GM18499 (cell line): ENCODE measurements around the gene PRRT3.
"Not testable (repeated sequence)": the region's sequence is repeated elsewhere in the genome, so short reads cannot be mapped to it uniquely, and the experiment has no call there.

Experiments
- ATAC-seq: cut with Tn5 transposase; IDR thresholded peaks from one replicate; pipeline ENCODE4 v1.9.1; 2021; ENCODE audit warnings: moderate number of reproducible peaks; ENCODE audit not compliant: insufficient read depth, unreplicated experiment

The PRRT3 gene

DNA sequence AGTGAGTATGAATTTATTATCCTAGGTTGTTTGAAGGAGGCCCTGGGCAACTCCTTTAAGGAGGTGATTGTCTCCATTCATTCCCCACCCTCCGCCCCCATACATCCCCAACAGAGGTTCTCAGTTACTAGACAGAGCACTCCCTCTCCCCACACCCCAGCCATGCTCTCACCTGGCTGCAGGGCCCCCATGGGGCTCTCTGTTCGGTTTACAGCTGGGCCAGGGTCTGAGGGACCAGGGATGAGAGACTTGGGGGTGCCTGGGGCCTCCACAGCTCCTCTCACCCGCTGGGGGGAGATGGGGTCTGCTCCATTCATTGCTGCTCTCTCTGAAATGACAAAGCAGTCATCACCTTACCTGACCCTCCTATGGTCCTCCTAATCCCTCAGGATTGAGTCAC is 3.6 kb downstream of the PRRT3 start:
- ATAC-seq = no peak

DNA sequence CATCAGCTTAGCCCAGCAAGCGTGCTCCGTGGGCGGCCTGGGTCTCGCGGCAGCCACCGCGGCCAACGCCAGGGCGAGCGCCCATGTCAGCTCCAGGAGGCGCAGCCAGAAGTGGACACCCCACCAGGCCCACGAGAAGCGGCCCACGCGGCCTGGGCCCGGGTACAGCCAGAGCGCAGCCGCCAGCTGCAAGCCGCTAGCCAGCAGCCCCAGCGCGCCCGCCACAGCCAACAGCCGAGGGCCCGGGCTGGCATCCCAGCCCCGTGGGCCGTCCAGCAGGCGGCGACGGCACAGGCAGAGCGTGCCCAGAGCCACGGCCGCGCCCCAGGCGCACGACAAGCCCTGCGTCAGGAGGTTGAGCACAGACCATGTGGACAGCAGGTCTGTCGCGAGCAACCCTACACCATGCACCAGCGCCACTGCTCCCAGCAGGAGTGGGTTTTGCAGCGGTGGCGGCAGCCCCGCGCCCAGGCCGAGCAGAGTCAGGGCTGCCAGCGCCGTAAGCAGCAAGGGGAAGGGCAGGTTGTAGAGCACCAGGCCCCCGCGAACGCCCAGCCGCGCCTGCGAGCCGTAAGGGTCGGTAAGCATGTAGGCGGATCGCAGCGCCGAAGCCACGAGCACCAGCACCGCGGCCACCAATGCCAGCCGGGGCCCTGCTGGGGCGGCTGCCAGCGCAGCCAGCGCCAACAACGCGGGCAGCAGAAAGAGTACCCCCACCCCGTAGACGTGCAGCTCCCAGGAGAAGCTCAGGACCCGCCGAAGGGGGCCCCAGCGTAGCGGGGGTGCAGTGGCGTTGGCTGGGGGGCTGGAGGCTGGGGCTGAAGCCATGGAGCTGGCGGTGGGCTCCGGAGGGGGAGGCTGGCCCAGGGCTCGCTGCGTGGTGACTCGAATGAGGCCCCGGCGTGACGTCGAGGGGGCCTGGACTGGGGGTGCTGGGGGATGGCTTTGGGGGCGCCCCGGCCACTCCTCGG is 4.9 kb downstream of the PRRT3 start:
- no peak for ATAC-seq

DNA sequence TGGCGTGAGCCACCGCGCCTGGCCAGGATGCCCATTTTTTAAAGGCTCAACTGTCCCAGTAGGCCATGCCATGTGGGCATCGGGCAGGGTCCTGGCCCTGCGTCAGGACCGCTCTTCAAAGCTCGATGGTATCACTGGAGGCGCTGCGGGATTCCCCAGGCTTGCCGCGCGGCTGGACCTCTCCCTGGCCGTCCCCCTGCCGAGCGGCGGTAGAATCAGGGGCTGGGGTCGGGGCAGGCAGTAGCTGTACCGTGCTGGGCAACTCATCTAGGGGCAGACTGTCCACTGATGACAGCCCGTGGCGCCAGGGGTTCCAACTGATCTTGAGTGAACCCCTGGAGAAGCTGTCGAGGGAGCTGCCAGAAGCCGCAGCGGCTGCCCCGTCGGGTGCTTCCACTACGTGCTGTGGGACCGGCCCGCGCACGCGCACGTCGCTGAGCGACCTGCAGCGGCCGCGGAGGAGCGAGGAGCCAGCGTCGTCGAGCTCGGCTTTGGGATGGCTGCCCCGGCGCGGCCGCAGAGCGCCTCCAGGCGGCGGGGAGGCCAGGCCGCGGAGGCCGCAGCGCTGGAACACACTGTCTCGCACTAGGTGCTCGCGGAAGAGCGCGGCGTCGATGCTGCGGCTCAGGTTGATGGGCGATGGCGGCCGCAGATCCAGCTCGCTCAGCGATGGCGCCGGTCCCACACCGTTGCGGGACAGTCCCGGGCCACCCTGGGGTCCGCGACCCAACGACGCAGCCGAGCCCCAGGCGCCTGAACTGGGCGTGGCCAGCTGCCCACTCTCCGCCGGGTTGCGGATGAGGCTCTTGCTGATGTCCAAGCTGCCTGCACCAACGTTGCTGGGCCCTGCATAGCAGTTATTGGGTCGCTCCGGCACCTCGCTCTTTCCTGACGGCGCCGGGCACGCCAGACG is 5.8 kb downstream of the PRRT3 start:
- ATAC-seq = no peak

DNA sequence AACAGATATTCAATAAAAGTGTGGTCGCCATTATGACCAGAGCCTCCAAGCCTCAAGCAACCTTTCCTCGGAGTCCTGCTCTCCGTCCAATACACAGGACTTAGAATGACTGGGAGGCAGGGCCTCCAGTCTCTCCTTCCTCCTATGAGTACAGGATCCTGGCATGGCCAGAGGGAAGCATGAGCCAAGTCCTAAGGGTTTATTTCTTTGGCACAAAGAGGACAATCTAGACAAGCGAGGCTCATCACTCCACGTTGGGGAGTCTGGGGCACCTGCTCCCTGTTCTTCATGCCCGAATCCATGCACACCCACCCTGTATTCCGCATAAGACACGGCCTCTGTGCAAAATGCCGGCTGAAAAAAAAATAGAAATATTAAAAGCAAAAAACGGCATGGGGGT is 6.8 kb downstream of the PRRT3 start:
- no peak for ATAC-seq

DNA sequence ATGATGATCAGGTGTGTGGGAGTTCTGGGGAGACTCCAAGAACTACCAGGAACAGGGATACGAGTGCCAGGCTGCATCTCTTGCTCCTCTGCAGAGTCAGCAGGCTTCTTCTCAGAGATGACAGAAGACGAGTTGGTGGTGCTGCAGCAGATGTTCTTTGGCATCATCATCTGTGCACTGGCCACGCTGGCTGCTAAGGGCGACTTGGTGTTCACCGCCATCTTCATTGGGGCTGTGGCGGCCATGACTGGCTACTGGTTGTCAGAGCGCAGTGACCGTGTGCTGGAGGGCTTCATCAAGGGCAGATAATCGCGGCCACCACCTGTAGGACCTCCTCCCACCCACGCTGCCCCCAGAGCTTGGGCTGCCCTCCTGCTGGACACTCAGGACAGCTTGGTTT is 7.9 kb downstream of the PRRT3 start:
- no peak for ATAC-seq

DNA sequence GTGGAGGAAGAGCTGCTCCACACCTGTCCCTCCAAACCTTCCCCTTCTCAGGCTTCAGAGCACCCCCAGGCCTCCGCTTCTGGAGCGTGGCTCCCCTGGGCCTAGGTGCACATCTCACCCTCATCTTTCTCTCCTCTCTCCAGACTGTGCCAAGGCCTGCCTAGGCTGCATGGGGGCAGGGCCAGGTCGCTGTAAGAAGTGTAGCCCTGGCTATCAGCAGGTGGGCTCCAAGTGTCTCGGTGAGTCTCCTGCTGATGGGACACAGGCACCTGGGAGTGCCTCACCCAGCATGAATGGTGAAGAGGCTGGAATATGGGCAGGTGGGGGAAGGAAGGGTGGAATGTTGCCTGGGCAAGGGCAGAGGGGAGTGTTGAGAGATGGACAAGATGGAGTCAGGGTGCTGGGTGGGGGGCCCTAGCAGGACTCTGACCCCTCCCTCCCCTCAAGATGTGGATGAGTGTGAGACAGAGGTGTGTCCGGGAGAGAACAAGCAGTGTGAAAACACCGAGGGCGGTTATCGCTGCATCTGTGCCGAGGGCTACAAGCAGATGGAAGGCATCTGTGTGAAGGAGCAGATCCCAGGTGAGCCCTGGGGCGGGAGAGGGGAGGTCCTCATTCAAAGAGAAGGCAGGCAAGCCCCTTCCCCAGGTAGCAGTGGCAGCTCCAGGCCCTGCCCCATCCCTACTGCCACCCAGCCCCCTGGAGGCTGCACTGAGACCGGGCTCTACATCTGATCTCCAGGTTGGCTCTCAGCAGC is 9.1 kb downstream of the PRRT3 start:
- no peak for ATAC-seq

DNA sequence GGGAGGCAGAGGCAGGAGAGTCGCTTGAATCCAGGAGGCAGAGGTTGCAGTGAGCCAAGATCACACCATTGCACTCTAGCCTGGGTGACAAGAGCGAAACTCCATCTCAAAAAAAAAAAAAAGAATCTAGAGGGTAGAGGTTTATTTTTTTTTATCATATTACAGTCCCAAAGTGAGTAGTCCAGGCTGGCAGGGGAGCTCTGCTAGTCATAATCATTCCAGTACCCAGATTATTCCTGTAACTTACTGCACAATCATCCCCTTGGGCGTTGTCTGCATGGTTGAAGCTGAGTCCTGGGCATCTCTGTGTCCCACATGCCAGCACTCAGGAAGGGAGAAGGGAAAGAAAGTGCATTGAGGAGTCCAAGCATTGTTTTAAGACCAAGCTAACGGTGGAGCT is 10.0 kb downstream of the PRRT3 start:
- ATAC-seq = no peak

DNA sequence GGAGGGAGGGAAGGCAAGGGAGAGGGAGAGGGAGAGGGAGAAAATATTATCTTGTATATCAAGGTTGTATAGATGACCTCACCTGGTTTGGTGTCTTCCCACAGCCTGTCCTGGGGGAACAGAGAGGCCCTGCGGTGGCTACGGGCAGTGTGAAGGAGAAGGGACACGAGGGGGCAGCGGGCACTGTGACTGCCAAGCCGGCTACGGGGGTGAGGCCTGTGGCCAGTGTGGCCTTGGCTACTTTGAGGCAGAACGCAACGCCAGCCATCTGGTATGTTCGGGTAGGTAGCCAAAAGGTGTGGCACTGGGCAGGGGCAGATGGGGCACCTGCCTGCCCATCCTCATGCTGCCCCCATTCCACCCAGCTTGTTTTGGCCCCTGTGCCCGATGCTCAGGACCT is 11.5 kb downstream of the PRRT3 start:
- ATAC-seq = no peak

DNA sequence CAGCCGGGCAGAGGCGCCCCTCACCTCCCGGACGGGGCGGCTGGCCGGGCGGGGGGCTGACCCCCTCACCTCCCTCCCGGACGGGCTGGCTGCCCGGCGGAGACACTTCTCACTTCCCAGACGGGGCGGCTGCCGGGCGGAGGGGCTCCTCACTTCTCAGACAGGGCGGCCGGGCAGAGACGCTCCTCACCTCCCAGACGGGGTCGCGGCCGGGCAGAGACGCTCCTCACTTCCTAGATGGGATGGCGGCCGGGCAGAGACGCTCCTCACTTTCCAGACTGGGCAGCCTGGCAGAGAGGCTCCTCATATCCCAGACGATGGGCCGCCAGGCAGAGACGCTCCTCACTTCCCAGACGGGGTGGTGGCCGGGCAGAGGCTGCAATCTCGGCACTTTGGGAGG is 12.3 kb downstream of the PRRT3 start:
- ATAC-seq = not testable (repeated sequence)

DNA sequence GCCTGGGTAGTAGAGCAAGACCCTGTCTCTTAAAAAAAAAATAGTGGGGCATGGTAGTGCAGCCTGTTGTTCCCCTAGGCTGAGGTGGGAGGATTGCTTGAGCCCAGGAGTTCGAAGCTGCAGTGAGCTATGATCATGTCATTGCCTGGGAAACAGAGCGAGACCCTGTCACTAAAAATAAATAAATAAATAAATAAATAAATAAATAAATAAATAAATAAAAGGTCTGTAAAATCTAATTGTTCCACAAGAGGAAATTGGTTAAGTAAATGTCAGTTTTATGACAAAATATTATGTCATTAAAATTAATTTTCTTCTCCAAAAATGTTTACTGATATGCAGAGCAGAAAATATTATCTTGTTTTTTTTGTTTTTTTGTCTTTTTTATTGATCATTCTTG is 13.2 kb downstream of the PRRT3 start:
- no peak for ATAC-seq

DNA sequence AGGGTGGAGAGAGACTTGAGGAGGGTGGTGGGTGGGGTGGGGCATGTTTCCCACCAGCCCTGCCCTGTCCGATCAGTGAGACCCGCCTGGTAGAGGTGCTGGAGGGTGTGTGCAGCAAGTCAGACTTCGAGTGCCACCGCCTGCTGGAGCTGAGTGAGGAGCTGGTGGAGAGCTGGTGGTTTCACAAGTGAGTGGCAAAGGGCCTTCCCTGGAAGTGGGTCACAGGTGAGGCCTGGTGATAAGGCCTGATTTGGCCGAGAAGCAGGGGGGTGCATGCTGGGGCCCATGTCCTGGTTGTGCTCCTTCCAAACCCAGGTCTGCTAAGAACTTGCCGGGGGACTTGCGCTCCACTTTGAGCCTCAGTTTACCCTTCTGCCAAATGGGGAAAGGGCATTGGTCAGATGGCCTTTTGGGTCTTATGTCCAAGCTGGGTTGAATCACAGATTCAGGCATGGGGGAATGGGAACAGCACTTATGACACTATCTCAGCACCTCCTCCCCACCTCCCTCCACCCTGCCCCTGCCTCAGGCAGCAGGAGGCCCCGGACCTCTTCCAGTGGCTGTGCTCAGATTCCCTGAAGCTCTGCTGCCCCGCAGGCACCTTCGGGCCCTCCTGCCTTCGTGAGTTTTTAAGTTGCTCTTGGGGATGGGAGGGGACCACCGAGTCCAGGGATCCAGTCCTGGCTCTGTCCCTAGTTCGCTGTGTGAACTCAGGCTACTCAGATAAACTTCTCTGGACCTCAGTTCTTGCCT is 14.5 kb downstream of the PRRT3 start:
- ATAC-seq = no peak

DNA sequence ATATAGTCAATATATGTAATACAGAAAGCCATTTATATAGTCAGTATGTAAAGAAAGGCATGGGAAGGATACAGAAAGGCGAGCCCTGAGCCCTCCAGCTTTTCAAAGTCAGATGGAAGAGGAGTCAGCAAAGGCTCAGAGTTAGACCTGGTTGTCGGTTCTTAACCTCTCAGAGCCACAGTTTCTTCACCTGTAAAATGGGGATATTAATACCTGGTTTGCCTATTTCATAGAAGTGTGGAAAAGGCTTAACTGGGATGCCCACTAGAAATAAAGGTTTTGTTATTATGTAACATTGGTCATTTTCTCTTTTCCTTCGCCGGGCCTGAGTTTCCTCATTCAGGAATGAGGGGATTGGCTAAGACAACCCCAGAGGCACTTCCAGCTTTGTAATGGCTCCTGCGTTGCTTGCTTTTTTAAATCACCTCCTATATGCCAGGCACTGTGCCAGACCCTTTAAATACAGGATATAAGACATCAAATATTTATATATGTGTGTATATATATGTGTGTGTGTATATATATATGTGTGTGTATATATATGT is 16.2 kb downstream of the PRRT3 start:
- no peak for ATAC-seq

DNA sequence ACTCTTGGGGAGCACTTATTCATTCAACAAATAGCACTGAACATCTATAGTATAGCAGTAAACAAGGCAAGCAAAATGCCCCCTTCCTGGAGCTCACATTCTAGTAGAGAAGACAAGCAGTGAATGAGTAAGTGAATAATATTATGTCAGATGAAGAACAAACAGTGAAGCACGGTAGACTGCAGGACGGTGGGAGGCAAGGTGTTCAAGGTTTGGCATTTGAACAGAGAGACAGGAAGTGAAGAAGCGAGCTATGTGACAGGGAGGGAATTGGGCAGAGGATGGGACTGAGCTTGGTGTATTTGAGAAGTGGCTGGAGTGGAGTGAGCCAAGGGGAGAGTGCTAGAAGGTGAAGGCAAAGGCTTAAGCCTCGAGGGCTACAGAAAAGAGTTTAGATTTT is 17.2 kb downstream of the PRRT3 start:
- ATAC-seq = no peak

DNA sequence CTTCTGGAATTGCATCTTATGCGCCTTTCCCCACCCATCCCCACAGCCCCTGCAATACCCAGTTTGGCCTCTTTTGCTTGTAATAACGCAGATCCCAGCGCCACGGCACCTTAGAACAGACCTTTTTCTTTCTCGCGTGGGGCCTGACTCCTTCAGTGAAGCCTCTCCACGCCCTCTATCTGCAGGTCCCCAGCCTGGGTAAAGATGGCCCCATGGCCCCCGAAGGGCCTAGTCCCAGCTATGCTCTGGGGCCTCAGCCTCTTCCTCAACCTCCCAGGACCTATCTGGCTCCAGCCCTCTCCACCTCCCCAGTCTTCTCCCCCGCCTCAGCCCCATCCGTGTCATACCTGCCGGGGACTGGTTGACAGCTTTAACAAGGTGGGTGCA is 18.0 kb downstream of the PRRT3 start:
- ATAC-seq = no peak

DNA sequence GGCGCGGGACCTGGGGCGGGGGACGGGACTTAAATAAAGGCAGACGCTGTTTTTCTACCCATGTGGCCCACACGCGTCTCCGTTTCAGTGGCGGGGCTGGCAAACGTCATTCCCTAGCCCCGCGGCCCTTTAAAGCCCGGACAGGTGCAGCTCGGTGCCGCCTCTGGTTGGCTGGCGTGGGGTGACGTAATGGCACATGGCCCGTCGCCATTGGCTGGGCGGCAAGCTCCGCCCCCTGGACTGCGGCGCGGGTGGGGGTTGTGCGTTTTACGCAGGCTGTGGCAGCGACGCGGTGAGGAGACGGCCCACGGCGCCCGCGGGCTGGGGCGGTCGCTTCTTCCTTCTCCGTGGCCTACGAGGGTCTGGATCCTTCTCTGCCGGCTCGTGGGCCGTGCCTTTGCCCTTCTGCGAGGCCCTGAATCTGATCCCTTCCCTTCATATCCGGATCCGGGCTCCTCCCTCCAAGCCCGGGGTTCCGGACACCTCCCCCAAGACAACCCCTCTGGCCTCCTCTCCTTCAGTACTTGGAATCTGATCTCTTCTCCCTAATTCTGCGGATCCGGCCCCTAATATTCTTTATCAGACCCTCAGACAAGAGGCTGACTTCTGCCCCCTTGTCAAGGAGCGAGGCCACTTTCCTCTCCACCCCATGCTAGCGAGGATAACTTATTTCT is 18.5 kb downstream of the PRRT3 start, which contains the start of gene CRELD1:
CRELD1 (plus strand) TSS at position 274 of the 674 bp plus-strand sequence. CDS start 605 bp downstream, outside the sequence.
- peak; percentile 85 for ATAC-seq

DNA sequence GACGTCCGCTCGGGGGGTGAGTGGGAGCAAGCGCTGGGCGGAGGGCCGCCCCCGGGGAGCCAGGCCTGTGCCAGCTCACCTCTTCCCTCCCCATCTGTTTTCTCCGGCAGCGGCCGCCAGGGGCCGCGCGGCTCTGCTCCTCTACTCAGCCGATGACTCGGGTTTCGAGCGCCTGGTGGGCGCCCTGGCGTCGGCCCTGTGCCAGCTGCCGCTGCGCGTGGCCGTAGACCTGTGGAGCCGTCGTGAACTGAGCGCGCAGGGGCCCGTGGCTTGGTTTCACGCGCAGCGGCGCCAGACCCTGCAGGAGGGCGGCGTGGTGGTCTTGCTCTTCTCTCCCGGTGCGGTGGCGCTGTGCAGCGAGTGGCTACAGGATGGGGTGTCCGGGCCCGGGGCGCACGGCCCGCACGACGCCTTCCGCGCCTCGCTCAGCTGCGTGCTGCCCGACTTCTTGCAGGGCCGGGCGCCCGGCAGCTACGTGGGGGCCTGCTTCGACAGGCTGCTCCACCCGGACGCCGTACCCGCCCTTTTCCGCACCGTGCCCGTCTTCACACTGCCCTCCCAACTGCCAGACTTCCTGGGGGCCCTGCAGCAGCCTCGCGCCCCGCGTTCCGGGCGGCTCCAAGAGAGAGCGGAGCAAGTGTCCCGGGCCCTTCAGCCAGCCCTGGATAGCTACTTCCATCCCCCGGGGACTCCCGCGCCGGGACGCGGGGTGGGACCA is 19.2 kb downstream of the PRRT3 start:
- peak; percentile 32 for ATAC-seq

DNA sequence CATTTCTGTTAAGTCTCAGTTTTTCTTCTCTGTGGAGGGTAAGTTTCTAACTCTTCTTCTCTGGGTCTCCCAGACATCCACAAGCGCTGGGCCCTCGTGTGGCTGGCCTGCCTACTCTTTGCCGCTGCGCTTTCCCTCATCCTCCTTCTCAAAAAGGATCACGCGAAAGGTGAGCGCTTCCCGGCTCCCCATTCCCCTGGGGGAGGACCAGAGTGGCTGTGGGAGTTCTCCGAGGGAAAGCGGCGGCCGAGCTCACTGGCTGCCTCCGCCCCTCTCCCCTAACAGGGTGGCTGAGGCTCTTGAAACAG is 19.7 kb downstream of the PRRT3 start:
- no peak for ATAC-seq

DNA sequence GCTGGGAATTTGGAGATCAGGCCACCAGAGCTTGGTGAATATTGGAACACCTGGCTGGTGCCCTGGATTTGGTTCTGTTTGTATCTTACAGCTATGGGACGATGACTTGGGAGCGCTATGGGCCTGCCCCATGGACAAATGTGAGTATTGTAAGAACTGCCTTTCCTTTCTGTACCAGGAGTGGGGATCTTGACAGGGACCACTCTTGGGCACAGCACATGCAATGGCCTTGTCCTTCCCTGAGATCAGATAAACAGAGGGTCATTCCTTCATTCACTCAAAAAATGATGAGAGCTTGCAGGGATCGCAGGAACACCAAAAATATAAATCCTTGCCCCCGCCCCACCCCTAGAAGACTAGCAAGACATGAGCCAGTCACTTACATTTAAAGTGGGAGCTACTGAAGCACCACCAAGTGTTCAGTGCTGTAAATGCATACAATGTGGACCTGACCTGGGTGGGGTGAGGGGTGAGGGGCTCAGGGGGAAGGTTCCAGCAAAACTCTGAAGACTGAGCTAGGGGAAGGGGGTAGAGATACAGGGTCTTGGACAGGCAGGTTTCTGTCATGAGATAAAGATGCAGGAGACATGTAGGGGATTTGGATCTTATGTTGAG is 21.3 kb downstream of the PRRT3 start:
- no peak for ATAC-seq
